Stimulated activated CD4-positive, alpha-beta T cell treated with anti-CD3 and anti-CD28 coated beads, Interleukin-1b, Interleukin-23, amount 100 ng/mL, for 24 hours (primary cell): Measurements from ENCODE around the gene GALNT9.
"Not testable (repeated sequence)": the region's sequence is repeated elsewhere in the genome, so short reads cannot be mapped to it uniquely, and the experiment has no call there.

Source experiments
- DNase-seq, 4 experiments: peaks; one replicate each; pipeline ENCODE4 v3.0.0-alpha.2; 2020; ENCODE audit warnings: low read depth in 4 of 4, low spot score in 1 of 4

The GALNT9 gene

DNA sequence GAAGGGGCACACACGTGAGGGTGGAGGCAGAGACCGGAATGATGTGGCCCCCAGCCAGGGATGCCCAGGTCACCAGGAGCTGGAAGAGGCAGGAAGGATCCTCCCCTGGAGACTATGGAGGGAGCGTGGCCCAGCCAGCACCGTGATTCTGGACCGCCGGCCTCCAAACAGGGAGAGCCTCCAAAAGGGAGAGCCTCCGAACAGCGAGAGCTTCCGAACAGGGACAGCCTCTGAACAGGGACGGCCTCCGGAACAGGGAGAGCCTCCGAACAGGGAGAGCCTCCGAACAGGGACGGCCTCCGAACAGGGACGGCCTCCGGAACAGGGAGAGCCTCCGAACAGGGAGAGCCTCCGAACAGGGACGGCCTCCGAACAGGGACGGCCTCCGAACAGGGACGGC is 33.8 kb downstream of the GALNT9 start:
- DNase-seq: not testable (repeated sequence)

GRCh38 chr12:132295101-132295526 is 34.3 kb downstream of the GALNT9 start:
- DNase-seq: no peak

- DNase-seq: no peak
Measured at GRCh38 chr12:132294121-132295034, 35.0 kb downstream of the GALNT9 start.

- DNase-seq: no peak
Measured at GRCh38 chr12:132292328-132293319, 36.8 kb downstream of the GALNT9 start.

DNA sequence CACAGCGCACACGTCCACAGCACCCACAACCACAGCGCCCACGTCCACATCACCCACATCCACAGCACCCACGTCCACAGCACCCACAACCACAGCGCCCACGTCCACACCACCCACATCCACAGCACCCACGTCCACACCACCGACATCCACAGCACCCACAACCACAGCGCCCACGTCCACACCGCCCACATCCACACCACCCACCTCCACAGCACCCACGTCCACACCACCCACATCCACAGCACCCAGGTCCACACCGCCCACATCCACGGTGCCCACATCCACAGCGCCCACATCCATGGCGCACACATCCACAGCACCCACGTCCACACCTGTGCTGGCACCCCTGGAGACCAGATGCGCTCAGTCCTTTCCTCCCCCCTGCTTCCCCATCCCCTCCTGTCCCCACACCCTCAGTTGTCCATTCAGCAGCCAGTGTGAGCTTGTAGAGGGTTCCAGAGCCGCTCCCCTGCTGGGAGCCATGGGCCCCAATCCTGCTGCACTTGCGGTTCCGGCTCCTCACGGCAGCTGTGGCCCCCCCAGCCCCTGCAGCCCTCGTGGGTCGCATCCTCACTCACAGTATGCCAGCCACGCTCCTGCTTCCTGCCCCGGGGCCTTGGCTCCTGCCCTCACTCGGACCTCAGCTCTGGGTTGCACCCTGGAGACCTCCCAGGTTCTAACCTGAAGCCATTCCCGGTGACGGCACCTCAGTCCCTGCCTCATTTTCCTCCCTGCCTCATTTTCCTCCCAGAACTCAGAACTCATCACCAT is 37.8 kb downstream of the GALNT9 start:
- DNase-seq: no peak

- no peak for DNase-seq
Measured at GRCh38 chr12:132290203-132290540, 39.2 kb downstream of the GALNT9 start.

- no peak for DNase-seq
Measured at GRCh38 chr12:132289356-132290202, 39.8 kb downstream of the GALNT9 start.

DNA sequence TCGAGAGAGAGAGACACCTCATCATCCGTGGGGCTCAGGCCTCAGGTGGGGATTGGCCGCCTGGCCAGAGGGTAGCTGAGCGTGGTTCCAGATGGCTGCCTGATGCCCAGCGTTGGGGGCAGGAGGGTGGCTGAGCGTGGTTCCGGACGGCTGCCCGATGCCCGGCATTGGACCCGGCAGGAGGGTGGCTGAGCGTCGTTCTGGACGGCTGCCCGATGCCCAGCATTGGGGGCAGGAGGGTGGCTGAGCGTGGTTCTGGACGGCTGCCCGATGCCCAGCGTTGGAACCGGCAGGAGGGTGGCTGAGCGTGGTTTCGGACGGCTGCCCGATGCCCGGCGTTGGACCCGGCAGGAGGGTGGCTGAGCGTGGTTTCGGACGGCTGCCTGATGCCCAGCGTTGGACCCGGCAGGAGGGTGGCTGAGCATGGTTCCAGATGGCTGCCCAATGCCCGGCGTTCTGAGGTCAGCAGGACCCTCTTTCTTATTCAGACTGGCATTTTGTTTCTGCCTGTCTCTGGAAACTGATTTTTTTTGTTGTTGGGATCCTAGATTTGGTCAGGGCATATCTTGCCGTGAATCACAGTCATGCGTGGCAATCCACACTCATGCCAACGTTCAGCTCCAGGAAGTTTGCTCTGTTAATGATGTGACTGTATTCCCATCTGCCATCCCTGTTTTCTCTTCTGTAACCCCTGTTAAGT is 40.7 kb downstream of the GALNT9 start:
- DNase-seq: no peak

GRCh38 chr12:132287391-132288238 is 41.8 kb downstream of the GALNT9 start:
- no peak for DNase-seq

DNA sequence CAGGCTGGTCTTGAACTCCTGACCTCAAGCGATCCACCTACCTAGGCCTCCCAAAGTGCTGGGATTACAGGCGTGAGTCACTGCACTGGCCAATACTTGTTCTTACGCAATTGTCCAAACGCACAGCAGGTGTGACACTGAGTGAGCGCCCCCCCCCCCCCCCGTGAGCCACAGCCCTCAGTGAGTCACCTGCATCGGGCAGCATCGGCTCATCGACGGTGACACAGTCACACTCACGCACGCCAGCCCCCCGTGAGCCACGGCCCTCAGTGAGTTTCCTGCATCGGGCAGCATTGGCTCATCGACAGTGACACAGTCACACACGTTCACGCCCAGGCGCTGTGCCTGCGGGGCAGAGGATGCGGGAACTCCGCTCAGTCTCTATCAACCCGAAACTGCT is 42.5 kb downstream of the GALNT9 start:
- DNase-seq: no peak

GRCh38 chr12:132285991-132286681 is 43.3 kb downstream of the GALNT9 start:
- no peak for DNase-seq

GRCh38 chr12:132284827-132285741 is 44.3 kb downstream of the GALNT9 start:
- no peak for DNase-seq

DNA sequence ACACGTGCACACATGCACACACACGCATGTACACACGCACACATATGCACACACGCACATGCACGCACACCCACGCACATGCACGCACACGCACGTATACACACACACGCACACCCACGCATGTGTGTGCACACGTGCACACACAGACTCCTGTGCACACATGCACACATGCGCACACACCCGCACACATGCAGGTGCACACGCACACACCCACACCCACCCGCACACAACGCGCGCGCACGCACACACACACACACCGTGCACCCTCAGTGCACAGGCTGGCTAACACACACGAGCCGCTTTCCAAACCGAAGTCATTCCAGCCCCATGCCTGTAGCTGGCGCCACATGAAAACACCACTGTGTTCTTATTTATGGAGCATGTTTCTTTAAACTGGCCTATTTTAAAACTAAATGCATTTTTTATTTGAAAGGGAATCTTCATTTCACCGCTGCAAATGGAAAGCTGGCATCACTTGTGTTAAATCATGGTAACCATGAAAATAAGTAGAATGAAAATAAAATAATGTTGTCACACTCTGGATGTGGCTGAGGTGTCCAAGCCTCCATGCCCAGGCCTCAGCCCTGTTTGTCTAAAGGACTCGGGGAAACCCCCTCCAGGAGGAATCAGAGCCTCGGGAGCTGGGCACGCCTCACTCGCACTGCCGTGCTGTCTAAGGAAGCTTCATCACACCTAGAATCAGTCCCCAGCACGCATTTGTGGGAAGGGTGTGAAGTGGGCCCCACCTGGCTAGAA is 45.1 kb downstream of the GALNT9 start:
- DNase-seq: no peak

DNA sequence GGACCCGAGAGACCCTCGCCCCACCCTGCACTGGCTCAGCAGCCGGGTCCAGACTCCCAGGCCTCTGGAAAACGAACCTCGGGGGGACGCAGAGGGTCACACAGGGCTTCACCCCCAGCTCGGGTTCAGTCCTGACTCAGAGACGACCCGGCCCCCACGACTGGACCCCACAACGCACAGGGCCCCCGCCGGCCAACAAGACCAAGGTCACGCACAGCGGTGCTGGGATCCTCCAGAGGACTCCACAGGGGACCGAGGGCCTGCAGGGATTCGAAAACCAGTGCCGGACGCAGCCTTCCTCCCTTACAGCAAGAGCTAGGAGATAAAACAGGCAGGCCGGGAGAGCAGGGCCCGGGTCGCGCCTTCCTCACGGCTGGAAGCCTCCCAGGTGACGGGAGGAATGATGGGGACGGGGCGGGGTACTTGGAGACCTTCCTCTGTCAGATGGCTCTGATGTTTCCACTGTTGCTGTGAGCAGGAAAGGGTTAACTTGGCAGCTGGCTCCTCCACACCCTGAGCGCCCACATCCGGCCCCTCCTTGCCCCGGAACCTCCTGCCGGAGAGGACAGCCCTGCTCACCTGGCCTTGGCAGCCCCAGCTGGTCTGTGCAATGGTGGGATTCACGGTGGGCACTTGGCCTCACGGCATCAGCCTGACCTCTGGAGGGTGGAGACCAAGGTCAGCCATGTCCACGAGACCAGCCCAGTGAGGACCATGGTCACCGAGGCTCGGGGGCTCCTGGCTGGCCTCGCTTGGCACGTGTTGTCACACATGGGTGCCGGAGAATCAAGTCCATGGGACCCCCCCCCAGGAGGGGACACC is 46.2 kb downstream of the GALNT9 start:
- no peak for DNase-seq
